Upper lobe of left lung (tissue), 6 donors: Measurements from ENCODE around the gene BTC. TPM values are rescaled to one million over a fixed set of nuclear protein-coding genes. Genes with fewer than 3 reads are reported as not detected.

Source experiments
- ATAC-seq, 2 donors: fragments of 200-7000 bp; cut with Tn5 transposase; one replicate each; pipeline ENCODE4 v1.9.1; 2022; ENCODE audit warnings: mild to moderate bottlenecking in 2 of 2, moderate library complexity in 2 of 2; ENCODE audit not compliant: low FRiP score in 2 of 2
- DNase-seq, 2 donors: peaks; one replicate each; pipeline ENCODE4 v3.0.0-alpha.2; 2019 to 2020
- H3K27ac ChIP-seq, 4 donors: fragments of 200-600 bp; sonication (generic); one replicate each; pipeline ENCODE4 v1.5.1; 2016 to 2019
- H3K27me3 ChIP-seq, 4 donors: fragments of 200-600 bp; sonication (generic); one replicate each; pipeline ENCODE4 v1.5.1; 2017 to 2019
- H3K36me3 ChIP-seq, 4 donors: fragments of 200-600 bp; sonication (generic); one replicate each; pipeline ENCODE4 v1.5.1; 2016 to 2019
- H3K4me1 ChIP-seq, 4 donors: fragments of 200-600 bp; sonication (generic); one replicate each; pipeline ENCODE4 v1.5.1; 2018 to 2019
- H3K4me3 ChIP-seq, 4 donors: fragments of 200-600 bp; sonication (generic); one replicate each; pipeline ENCODE4 v1.5.1; 2017 to 2019; ENCODE audit warnings: mild to moderate bottlenecking in 2 of 4, moderate library complexity in 1 of 4
- H3K9me3 ChIP-seq, 4 donors: fragments of 200-600 bp; sonication (generic); one replicate each; pipeline ENCODE4 v1.5.1; 2018 to 2019
- CTCF ChIP-seq, 6 experiments: fragments of 450-650 bp in 4 of 6; fragments of 200-600 bp in 2 of 6; sonication (generic) in 2 of 6; IDR thresholded peaks; one replicate each; pipeline ENCODE4 v1.5.1; 2016 to 2019; ENCODE audit warnings: antibody characterized with exemption in 6 of 6
- EP300 ChIP-seq, 4 donors: sonication (generic); formaldehyde crosslinking; IDR thresholded peaks; one replicate each; pipeline ENCODE4 v1.5.1; 2017; ENCODE audit warnings: antibody characterized with exemption in 4 of 4, control low read depth in 2 of 4
- POLR2A ChIP-seq, 4 donors: fragments of 450-650 bp; IDR thresholded peaks; one replicate each; pipeline ENCODE4 v1.5.1; 2016 to 2017; ENCODE audit warnings: antibody characterized with exemption in 4 of 4, mild to moderate bottlenecking in 2 of 4
- POLR2AphosphoS5 ChIP-seq, 2 donors: sonication (generic); formaldehyde crosslinking; IDR thresholded peaks; one replicate each; pipeline ENCODE4 v1.5.1; 2017; ENCODE audit warnings: antibody characterized with exemption in 2 of 2
- WGBS, 2 donors: methylation state at CpG; one replicate each; pipeline ENCODE4 v1.1.5; 2017 to 2018; 5-methylcytosine and 5-hydroxymethylcytosine counted together
- total RNA-seq, 6 donors: library from RNA; depleted of rRNA in 4 of 6; stranded (reverse); fragments of >200 nt in 4 of 6; gene quantifications; one replicate each; pipeline versions ENCODE4 v1.1.0 to v1.2.1, GENCODE V29; 2016 to 2021
- donor health status: DM: no; HTN: no; CAD: no; lungs with moderate emphysema.
- donor health status: DM: no; HTN: yes; CAD: no; lungs with severe emphysema.

Gene BTC
- 1 to 10 TPM; 1.6 to 8.1 (median 5.9) TPM for total RNA-seq

GRCh38 chr4:74794382-74795010, at the start of gene BTC:
BTC (minus strand) TSS chr4:74794523; CDS start chr4:74794325, 198 bp downstream.
- H3K9me3 ChIP-seq: no peaks in the 10 kb centered on the region
- peak within 1 kb of the TSS; percentile 12 to 65 (median 56) for H3K4me3 ChIP-seq
- peak within 1 kb of the TSS; percentile 75 to 93 (median 80) for H3K27ac ChIP-seq
- 4 to 5% methylated on average over 16 to 24 of the region's 24 CpGs for WGBS, 2 donors
- H3K27me3 ChIP-seq: no peaks in the 10 kb centered on the region
- H3K4me1 ChIP-seq: peaks cover 0 to 15% (median 0%) of the 10 kb centered on the region in 4 donors
- H3K36me3 ChIP-seq: no peaks in the 10 kb centered on the region
- DNase-seq (peak; percentile 75 to 87), ATAC-seq (peak; percentile 70 to 94)
- peak in 1 of 2 donors; percentile 22 for TF ChIP-seq POLR2AphosphoS5 (IDR thresholded peaks at IDR 0.05)
- peak in 4 of 6 experiments; percentile 12 to 56 (median 43) for TF ChIP-seq CTCF (IDR thresholded peaks at IDR 0.05)
- TF ChIP-seq EP300 (IDR thresholded peaks at IDR 0.05): no peak
- TF ChIP-seq POLR2A (IDR thresholded peaks at IDR 0.05): peak in 1 of 4 donors; percentile 47

GRCh38 chr4:74840936-74841509, 46.7 kb upstream of the BTC start:
- Histone ChIP-seq H3K9me3 (no peaks in the 10 kb centered on the region), H3K4me3 (no peak overlapping the region), H3K27me3 (no peaks in the 10 kb centered on the region), H3K4me1 (no peaks in the 10 kb centered on the region), H3K36me3 (no peaks in the 10 kb centered on the region), H3K27ac (no peak overlapping the region)
- TF ChIP-seq EP300 (IDR thresholded peaks at IDR 0.05) (no peak), CTCF (IDR thresholded peaks at IDR 0.05) (no peak), POLR2A (IDR thresholded peaks at IDR 0.05) (no peak), POLR2AphosphoS5 (IDR thresholded peaks at IDR 0.05) (no peak)
- WGBS, 2 donors: 60 to 73% methylated on average over 6 to 7 of the region's 7 CpGs
- DNase-seq: no peak
- ATAC-seq: no peak

- WGBS, 2 donors: 83 to 86% methylated on average over 4 of the region's 4 CpGs
- no peak overlapping the region for H3K27ac ChIP-seq
- ATAC-seq: no peak
- no peak for DNase-seq
- no peaks in the 10 kb centered on the region for H3K27me3 ChIP-seq
- no peaks in the 10 kb centered on the region for H3K36me3 ChIP-seq
- H3K4me3 ChIP-seq: no peak overlapping the region
- H3K4me1 ChIP-seq: no peaks in the 10 kb centered on the region
- no peaks in the 10 kb centered on the region for H3K9me3 ChIP-seq
- TF ChIP-seq POLR2A (IDR thresholded peaks at IDR 0.05): no peak
- no peak for TF ChIP-seq EP300 (IDR thresholded peaks at IDR 0.05)
- TF ChIP-seq POLR2AphosphoS5 (IDR thresholded peaks at IDR 0.05): no peak
- no peak for TF ChIP-seq CTCF (IDR thresholded peaks at IDR 0.05)
Measured at GRCh38 chr4:74838746-74839370, 44.5 kb upstream of the BTC start.

GRCh38 chr4:74830928-74831327, 36.6 kb upstream of the BTC start:
- no peaks in the 10 kb centered on the region for H3K27me3 ChIP-seq
- peaks cover 0 to 5% (median 2%) of the 10 kb centered on the region in 4 donors for H3K9me3 ChIP-seq
- no peaks in the 10 kb centered on the region for H3K4me1 ChIP-seq
- H3K4me3 ChIP-seq: no peak overlapping the region
- H3K36me3 ChIP-seq: no peaks in the 10 kb centered on the region
- TF ChIP-seq POLR2A (IDR thresholded peaks at IDR 0.05) (no peak), CTCF (IDR thresholded peaks at IDR 0.05) (no peak), EP300 (IDR thresholded peaks at IDR 0.05) (no peak), POLR2AphosphoS5 (IDR thresholded peaks at IDR 0.05) (no peak)
- WGBS, 2 donors: 78 to 80% methylated on average over 1 of the region's 1 CpG
- ATAC-seq (no peak), DNase-seq (no peak)
- no peak overlapping the region for H3K27ac ChIP-seq
